GM18861 (cell line): ENCODE results near the gene OCLN.
A peak's percentile ranks its signal among the peaks of the same experiment; 100 is the strongest.
"Not testable (repeated sequence)": the region's sequence is repeated elsewhere in the genome, so short reads cannot be mapped to it uniquely, and the experiment has no call there.

ENCODE experiments used
- ATAC-seq: cut with Tn5 transposase; IDR thresholded peaks from one replicate; pipeline ENCODE4 v1.9.1; 2021; ENCODE audit not compliant: unreplicated experiment

OCLN gene

GRCh38 chr5:69527128-69527770, 34.7 kb downstream of the OCLN start:
- ATAC-seq = no peak

- ATAC-seq = no peak
Measured at GRCh38 chr5:69528035-69528434, 35.4 kb downstream of the OCLN start.

GRCh38 chr5:69528609-69529008, 36.0 kb downstream of the OCLN start:
- no peak for ATAC-seq

GRCh38 chr5:69530561-69531405, 38.2 kb downstream of the OCLN start:
- no peak for ATAC-seq

- ATAC-seq = no peak
Measured at GRCh38 chr5:69531406-69531801, 38.8 kb downstream of the OCLN start.

- not testable (repeated sequence) for ATAC-seq
Measured at GRCh38 chr5:69537911-69538310, 45.3 kb downstream of the OCLN start.

GRCh38 chr5:69538735-69539134, 46.1 kb downstream of the OCLN start:
- not testable (repeated sequence) for ATAC-seq

- ATAC-seq = not testable (repeated sequence)
Measured at GRCh38 chr5:69541347-69541746, 48.8 kb downstream of the OCLN start.

GRCh38 chr5:69542838-69543618, 50.4 kb downstream of the OCLN start:
- not testable (repeated sequence) for ATAC-seq

- ATAC-seq = not testable (repeated sequence)
Measured at GRCh38 chr5:69544602-69545001, 52.0 kb downstream of the OCLN start.

GRCh38 chr5:69559908-69560330, 67.3 kb downstream of the OCLN start, which contains the start of gene GTF2H2C:
Gene GTF2H2C (plus strand): TSS chr5:69560191. CDS start chr5:69565133, 4,942 bp downstream.
- peak; percentile 98 for ATAC-seq

- not testable (repeated sequence) for ATAC-seq
Measured at GRCh38 chr5:69560587-69561431, 68.2 kb downstream of the OCLN start.

- ATAC-seq = not testable (repeated sequence)
Measured at GRCh38 chr5:69566172-69566571, 73.6 kb downstream of the OCLN start.

- ATAC-seq = not testable (repeated sequence)
Measured at GRCh38 chr5:69568072-69568471, 75.5 kb downstream of the OCLN start.

- not testable (repeated sequence) for ATAC-seq
Measured at GRCh38 chr5:69583356-69583755, 90.8 kb downstream of the OCLN start.

- not testable (repeated sequence) for ATAC-seq
Measured at GRCh38 chr5:69596114-69596840, 103.7 kb downstream of the OCLN start.

- peak; percentile 98 for ATAC-seq
Measured at GRCh38 chr5:69601947-69602346, 109.4 kb downstream of the OCLN start.

GRCh38 chr5:69606839-69607238, 114.2 kb downstream of the OCLN start:
- not testable (repeated sequence) for ATAC-seq
